Ramos (cell line): Measurements from ENCODE around the gene PLA2R1.

ENCODE experiments used
- in situ Hi-C: fragments of 300-500 bp; cut with MboI; formaldehyde crosslinking; loops from one replicate; pipeline ENCODE4 v1.14.3; 2022; ENCODE audit warnings: low sequenced_read_pairs; ENCODE audit not compliant: unreplicated experiment

PLA2R1 gene

GRCh38 chr2:159946326-159946999, 116.0 kb downstream of the PLA2R1 start:
- in situ Hi-C loops, result no loop called here

GRCh38 chr2:159944874-159945273, 117.5 kb downstream of the PLA2R1 start:
- in situ Hi-C loops, result no loop called here

- in situ Hi-C loops, result no loop called here
Measured at GRCh38 chr2:159942146-159942545, 120.3 kb downstream of the PLA2R1 start.

- in situ Hi-C loops, result no loop called here
Measured at GRCh38 chr2:159941729-159942128, 120.7 kb downstream of the PLA2R1 start.

- in situ Hi-C loops, result no loop called here
Measured at GRCh38 chr2:159939946-159940345, 122.5 kb downstream of the PLA2R1 start.

GRCh38 chr2:159938395-159938794, 124.0 kb downstream of the PLA2R1 start:
- in situ Hi-C loops, result no loop called here

GRCh38 chr2:159936471-159936870, 125.9 kb downstream of the PLA2R1 start:
- in situ Hi-C loops, result no loop called here

GRCh38 chr2:159933727-159934049, 128.7 kb downstream of the PLA2R1 start:
- in situ Hi-C loops, result no loop called here

- in situ Hi-C loops, result no loop called here
Measured at GRCh38 chr2:159933040-159933726, 129.2 kb downstream of the PLA2R1 start.

- in situ Hi-C loops, result no loop called here
Measured at GRCh38 chr2:159926695-159927094, 135.7 kb downstream of the PLA2R1 start.

GRCh38 chr2:159925975-159926374, 136.4 kb downstream of the PLA2R1 start:
- in situ Hi-C loops, result no loop called here

- in situ Hi-C loops, result no loop called here
Measured at GRCh38 chr2:159922563-159922962, 139.9 kb downstream of the PLA2R1 start.

- in situ Hi-C loops, result no loop called here
Measured at GRCh38 chr2:159921752-159922404, 140.5 kb downstream of the PLA2R1 start.

- in situ Hi-C loops, result no loop called here
Measured at GRCh38 chr2:159916511-159916910, 145.9 kb downstream of the PLA2R1 start.

GRCh38 chr2:159913900-159914299, 148.5 kb downstream of the PLA2R1 start:
- in situ Hi-C loops, result no loop called here

- in situ Hi-C loops, result no loop called here
Measured at GRCh38 chr2:159912580-159912979, 149.8 kb downstream of the PLA2R1 start.

- in situ Hi-C loops, result no loop called here
Measured at GRCh38 chr2:159910951-159911350, 151.5 kb downstream of the PLA2R1 start.

- in situ Hi-C loops, result no loop called here
Measured at GRCh38 chr2:159908623-159909022, 153.8 kb downstream of the PLA2R1 start.

- in situ Hi-C loops, result no loop called here
Measured at GRCh38 chr2:159907909-159908308, 154.5 kb downstream of the PLA2R1 start.

- in situ Hi-C loops, result no loop called here
Measured at GRCh38 chr2:159905926-159906714, 156.3 kb downstream of the PLA2R1 start.

- in situ Hi-C loops, result no loop called here
Measured at GRCh38 chr2:159904959-159905305, 157.5 kb downstream of the PLA2R1 start.
